Left lung (tissue), 10 donors: ENCODE results near the gene RASGRF1. TPM values are rescaled to one million over a fixed set of nuclear protein-coding genes. Genes with fewer than 3 reads are reported as not detected.

ENCODE experiments used
- ATAC-seq: fragments of 200-7000 bp; cut with Tn5 transposase; one replicate; pipeline ENCODE4 v1.9.1; 2020; ENCODE audit warnings: moderate library complexity
- DNase-seq, 4 donors: peaks; one replicate each; pipeline ENCODE4 v3.0.0-alpha.2; 2013 to 2020
- H3K27ac ChIP-seq, 2 donors: fragments of 200-600 bp; sonication (generic) in 1 of 2; one replicate each; pipeline versions ENCODE4 v1.5.0 to v1.8.0; 2020 to 2021
- H3K27me3 ChIP-seq, 2 donors: fragments of 200-600 bp; sonication (generic) in 1 of 2; one replicate each; pipeline versions ENCODE4 v1.5.0 to v1.8.0; 2020 to 2021
- H3K36me3 ChIP-seq, 2 donors: fragments of 200-600 bp; sonication (generic) in 1 of 2; one replicate each; pipeline versions ENCODE4 v1.5.0 to v1.8.0; 2020 to 2021
- H3K4me1 ChIP-seq, 2 donors: fragments of 200-600 bp; one replicate each; pipeline ENCODE4 v1.8.0; 2021
- H3K4me3 ChIP-seq, 2 donors: fragments of 200-600 bp; sonication (generic) in 1 of 2; one replicate each; pipeline versions ENCODE4 v1.5.0 to v1.8.0; 2020 to 2021; ENCODE audit warnings: mild to moderate bottlenecking in 1 of 2
- H3K9me3 ChIP-seq, 2 donors: fragments of 200-600 bp; sonication (generic) in 1 of 2; one replicate each; pipeline versions ENCODE4 v1.5.0 to v1.8.0; 2020 to 2021
- CTCF ChIP-seq, 2 donors: fragments of 200-600 bp; sonication (generic) in 1 of 2; IDR thresholded peaks; one replicate each; pipeline versions ENCODE4 v1.5.0 to v1.8.0; 2021; ENCODE audit warnings: antibody characterized with exemption in 2 of 2
- intact Hi-C, 2 donors: fragments of 100-400 bp; cut with DNase I; formaldehyde crosslinking; loops; one replicate each; pipeline versions ENCODE4 v1.11.2 to v1.14.2; 2022
- polyA plus RNA-seq, 6 donors: library from polyadenylated mRNA; unstranded; fragments of 120-200 nt; gene quantifications; one replicate each; pipeline ENCODE4 v1.2.1, GENCODE V29; 2013; ENCODE audit not compliant: insufficient read length in 6 of 6
- total RNA-seq, 2 donors: library from RNA; stranded (reverse); fragmentation: NEBNext Ultra II Directional; extraction: Animal tissue kit (Norgen Biotek cat#: 25700); gene quantifications; one replicate each; pipeline ENCODE4 v1.2.1, GENCODE V29; 2021
- donor health status: DM: no; HTN: yes; CAD: no.
- donor health status: DM: no; HTN: no; CAD: no.

The RASGRF1 gene
- total and polyA plus RNA-seq, 8 donors = 5.9 to 63.2 (median 26.0) TPM

GRCh38 chr15:79035111-79035601, 55.4 kb downstream of the RASGRF1 start:
- no peak for ATAC-seq
- intact Hi-C loops = no loop called here
- Histone ChIP-seq H3K36me3 (no peaks in the 10 kb centered on the region), H3K27ac (no peak overlapping the region), H3K4me1 (no peaks in the 10 kb centered on the region), H3K4me3 (no peak overlapping the region), H3K27me3 (peaks cover 0 to 22% of the 10 kb centered on the region in 2 donors), H3K9me3 (no peaks in the 10 kb centered on the region)
- no peak for DNase-seq
- TF ChIP-seq CTCF (IDR thresholded peaks at IDR 0.05) = no peak

GRCh38 chr15:79034284-79034683, 56.3 kb downstream of the RASGRF1 start:
- Histone ChIP-seq H3K9me3 (no peaks in the 10 kb centered on the region), H3K27ac (no peak overlapping the region), H3K4me3 (no peak overlapping the region), H3K27me3 (peaks cover 0 to 22% of the 10 kb centered on the region in 2 donors), H3K36me3 (no peaks in the 10 kb centered on the region), H3K4me1 (no peaks in the 10 kb centered on the region)
- ATAC-seq = no peak
- no peak for TF ChIP-seq CTCF (IDR thresholded peaks at IDR 0.05)
- intact Hi-C loops = no loop called here
- DNase-seq = no peak

GRCh38 chr15:79032656-79033055, 57.9 kb downstream of the RASGRF1 start:
- Histone ChIP-seq H3K4me3 (no peak overlapping the region), H3K27me3 (peaks cover 0 to 22% of the 10 kb centered on the region in 2 donors), H3K9me3 (no peaks in the 10 kb centered on the region), H3K4me1 (no peaks in the 10 kb centered on the region), H3K36me3 (no peaks in the 10 kb centered on the region), H3K27ac (no peak overlapping the region)
- ATAC-seq (peak; percentile 20), DNase-seq (no peak)
- no peak for TF ChIP-seq CTCF (IDR thresholded peaks at IDR 0.05)
- intact Hi-C loops = no loop called here

- Histone ChIP-seq H3K4me1 (no peaks in the 10 kb centered on the region), H3K36me3 (no peaks in the 10 kb centered on the region), H3K27ac (no peak overlapping the region), H3K9me3 (no peaks in the 10 kb centered on the region), H3K27me3 (peaks cover 0 to 20% of the 10 kb centered on the region in 2 donors), H3K4me3 (no peak overlapping the region)
- intact Hi-C loops = no loop called here
- TF ChIP-seq CTCF (IDR thresholded peaks at IDR 0.05) = no peak
- ATAC-seq = no peak
- DNase-seq = no peak
These were observed 58.8 kb downstream of the RASGRF1 start for GRCh38 chr15:79031821-79032220.

- intact Hi-C loops = no loop called here
- no peak for TF ChIP-seq CTCF (IDR thresholded peaks at IDR 0.05)
These were observed 59.4 kb downstream of the RASGRF1 start for GRCh38 chr15:79031201-79031600.

More at GRCh38 chr15:79031201-79031600, 59.4 kb downstream of the RASGRF1 start:
- H3K4me3 ChIP-seq = no peak overlapping the region
- no peaks in the 10 kb centered on the region for H3K9me3 ChIP-seq
- DNase-seq (no peak), ATAC-seq (no peak)
- H3K36me3 ChIP-seq = no peaks in the 10 kb centered on the region
- H3K27ac ChIP-seq = no peak overlapping the region
- peaks cover 0 to 14% of the 10 kb centered on the region in 2 donors for H3K27me3 ChIP-seq
- no peaks in the 10 kb centered on the region for H3K4me1 ChIP-seq
